HG03039 (cell line): ENCODE data around the gene BYSL.

Experiments
- ATAC-seq: cut with Tn5 transposase; IDR thresholded peaks from one replicate; pipeline ENCODE4 v1.9.1; 2021; ENCODE audit warnings: mild to moderate bottlenecking, moderate library complexity; ENCODE audit not compliant: unreplicated experiment

Gene BYSL

GRCh38 chr6:41974281-41974825 is 53.1 kb downstream of the BYSL start:
- no peak for ATAC-seq

DNA sequence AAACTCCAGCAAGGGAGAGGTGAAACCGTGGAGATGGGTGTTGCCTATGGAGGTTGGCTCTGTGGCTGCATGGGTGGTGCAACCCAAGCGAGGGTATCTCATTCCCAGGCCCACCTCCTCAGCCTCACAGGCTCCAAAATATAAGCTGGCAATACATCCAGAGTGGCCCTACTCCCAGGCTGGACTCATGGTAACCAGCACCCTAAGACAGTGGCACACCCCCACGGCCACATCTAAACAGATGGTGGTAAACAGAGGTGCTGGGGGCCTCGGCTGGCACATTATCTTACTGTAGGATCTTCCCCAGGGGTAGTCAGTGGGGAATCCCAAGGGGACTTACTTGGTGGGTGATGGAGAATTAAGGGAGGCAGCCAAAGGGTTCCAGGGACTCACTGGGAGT is 54.0 kb downstream of the BYSL start:
- ATAC-seq, result no peak

DNA sequence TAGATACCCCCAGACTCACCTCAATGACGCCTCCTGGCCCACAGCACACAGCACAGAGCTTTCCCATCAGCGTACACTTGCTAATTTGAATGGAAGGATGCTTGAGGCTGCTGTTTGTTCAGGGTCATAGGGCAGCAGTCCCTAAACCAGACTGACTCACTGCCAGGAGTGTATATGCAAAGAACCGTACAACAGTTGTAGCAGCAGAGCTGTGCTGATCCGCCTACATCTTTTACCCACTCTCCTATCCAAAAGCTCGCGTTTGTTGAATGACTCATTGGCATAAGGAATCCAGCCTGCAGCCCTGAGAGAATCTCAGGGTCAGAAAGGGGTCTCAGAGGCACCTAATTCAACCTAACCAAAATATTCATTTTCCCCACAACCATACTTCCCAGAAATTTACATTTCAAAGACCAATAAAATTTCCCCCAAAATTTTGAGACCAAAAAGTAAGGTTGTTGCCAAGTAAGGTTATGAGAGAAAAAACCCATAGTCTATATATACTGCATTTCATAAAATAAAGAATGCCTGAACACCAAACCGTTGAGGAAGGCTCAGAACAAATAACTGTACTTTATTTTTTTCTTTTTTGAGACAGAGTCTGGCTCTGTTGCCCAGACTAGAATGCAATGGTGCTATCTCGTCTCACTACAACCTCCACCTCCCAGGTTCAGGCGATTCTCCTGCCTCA is 55.6 kb downstream of the BYSL start:
- no peak for ATAC-seq
